Stimulated activated naive CD8-positive, alpha-beta T cell treated with anti-CD3 and anti-CD28 coated beads, Interleukin-15, Interleukin-2, amounts not matched to agents 100 U/mL and 50 U/mL, for 24 hours (primary cell): ENCODE measurements around the gene AP1B1.

ENCODE experiments used
- ATAC-seq: fragments of 150-1000 bp; cut with Tn5 transposase; one replicate; pipeline ENCODE4 v1.10.0; 2021
- DNase-seq: peaks from one replicate; pipeline ENCODE4 v3.0.0; 2021

Gene AP1B1

GRCh38 chr22:29299136-29299900 lies 89.1 kb downstream of the AP1B1 start:
- ATAC-seq: no peak
- no peak for DNase-seq

- ATAC-seq (no peak), DNase-seq (no peak)
These were observed 89.7 kb downstream of the AP1B1 start for GRCh38 chr22:29298641-29299040.

GRCh38 chr22:29292379-29292778 lies 96.0 kb downstream of the AP1B1 start:
- DNase-seq: no peak
- ATAC-seq: no peak

GRCh38 chr22:29291215-29291614 lies 97.2 kb downstream of the AP1B1 start:
- DNase-seq (no peak), ATAC-seq (no peak)

GRCh38 chr22:29290061-29290460 lies 98.3 kb downstream of the AP1B1 start:
- ATAC-seq (no peak), DNase-seq (no peak)

- no peak for ATAC-seq
- no peak for DNase-seq
These were observed 99.5 kb downstream of the AP1B1 start for GRCh38 chr22:29288837-29289236.

GRCh38 chr22:29284196-29284595 lies 104.2 kb downstream of the AP1B1 start:
- ATAC-seq (no peak), DNase-seq (no peak)

GRCh38 chr22:29277927-29278326 lies 110.4 kb downstream of the AP1B1 start:
- no peak for ATAC-seq
- no peak for DNase-seq
